WTC11 (cell line): ENCODE results near the gene MESD. TPM values are rescaled to one million over a fixed set of nuclear protein-coding genes. Genes with fewer than 3 reads are reported as not detected.

Source experiments
- ATAC-seq: fragments of 200-7000 bp; cut with Tn5 transposase; 2 replicates; pipeline ENCODE4 v1.10.0; 2021; ENCODE audit warnings: mild to moderate bottlenecking, moderate library complexity
- CTCF ChIA-PET: fragments of 300-600 bp; sonication (Branson Sonifier 250); formaldehyde crosslinking; loops from one replicate; lab custom pipeline; 2021; ENCODE audit warnings: antibody characterized with exemption; lab: Charles Lee
- POLR2A ChIA-PET: fragments of 350-600 bp; sonication (Branson Sonifier 250); formaldehyde crosslinking; loops from one replicate; lab custom pipeline; 2021; ENCODE audit warnings: antibody characterized with exemption; lab: Charles Lee
- DNase-seq: peaks from one replicate; pipeline ENCODE4 v3.0.0; 2021; ENCODE audit warnings: low spot score
- H3K27ac Mint-ChIP-seq: 2 replicates; pipeline ENCODE4 v1.8.0; 2021; ENCODE audit warnings: mixed read lengths
- H3K27me3 Mint-ChIP-seq: 2 replicates; pipeline ENCODE4 v1.8.0; 2021; ENCODE audit warnings: low read depth, mild to moderate bottlenecking, moderate library complexity, mixed read lengths
- H3K36me3 Mint-ChIP-seq: 2 replicates; pipeline ENCODE4 v1.8.0; 2021; ENCODE audit warnings: mixed read lengths
- H3K4me1 Mint-ChIP-seq: 2 replicates; pipeline ENCODE4 v1.8.0; 2022; ENCODE audit warnings: mixed read lengths
- H3K4me3 Mint-ChIP-seq: 2 replicates; pipeline ENCODE4 v1.8.0; 2021; ENCODE audit warnings: mild to moderate bottlenecking, moderate library complexity, mixed read lengths
- H3K9me3 Mint-ChIP-seq: 2 replicates; pipeline ENCODE4 v1.8.0; 2021; ENCODE audit warnings: mixed read lengths
- ATF6 ChIP-seq: sonication (generic); formaldehyde crosslinking; IDR thresholded peaks from 2 replicates; pipeline ENCODE4 v1.8.1; 2023; ENCODE audit warnings: mild to moderate bottlenecking, missing genetic modification reagents
- CBFB ChIP-seq: sonication (generic); formaldehyde crosslinking; IDR thresholded peaks from 2 replicates; pipeline ENCODE4 v1.8.1; 2022; ENCODE audit warnings: mild to moderate bottlenecking, low read depth, missing genetic modification reagents
- CREM ChIP-seq: sonication (generic); formaldehyde crosslinking; IDR thresholded peaks from 2 replicates; pipeline ENCODE4 v1.8.1; 2022; ENCODE audit warnings: mild to moderate bottlenecking, missing genetic modification reagents, moderate library complexity
- E2F5 ChIP-seq: sonication (generic); formaldehyde crosslinking; IDR thresholded peaks from 2 replicates; pipeline ENCODE4 v1.8.1; 2022; ENCODE audit warnings: mild to moderate bottlenecking, moderate library complexity, missing genetic modification reagents
- ELF4 ChIP-seq: sonication (generic); formaldehyde crosslinking; IDR thresholded peaks from 2 replicates; pipeline ENCODE4 v1.8.1; 2022; ENCODE audit warnings: low read depth, mild to moderate bottlenecking, moderate library complexity, missing genetic modification reagents
- ESRRA ChIP-seq: sonication (generic); formaldehyde crosslinking; IDR thresholded peaks from 2 replicates; pipeline ENCODE4 v1.8.1; 2022; ENCODE audit warnings: mild to moderate bottlenecking, missing genetic modification reagents, borderline replicate concordance
- ETV6 ChIP-seq: sonication (generic); formaldehyde crosslinking; IDR thresholded peaks from 2 replicates; pipeline ENCODE4 v1.8.1; 2022; ENCODE audit warnings: mild to moderate bottlenecking, missing genetic modification reagents
- FOXP1 ChIP-seq: sonication (generic); formaldehyde crosslinking; IDR thresholded peaks from 2 replicates; pipeline ENCODE4 v1.8.0; 2022; ENCODE audit warnings: missing genetic modification reagents, mild to moderate bottlenecking, moderate library complexity, borderline replicate concordance
- GTF2I ChIP-seq: fragments of 250-450 bp; sonication (Bioruptor Pico); conservative IDR thresholded peaks from 2 replicates; pipeline ENCODE4 v1.4.0; 2021; ENCODE audit warnings: mild to moderate bottlenecking
- IRF2 ChIP-seq: sonication (generic); formaldehyde crosslinking; IDR thresholded peaks from 2 replicates; pipeline ENCODE4 v1.8.0; 2022; ENCODE audit warnings: low read depth, missing genetic modification reagents, borderline replicate concordance
- JAZF1 ChIP-seq: fragments of 250-450 bp; sonication (Bioruptor Pico); IDR thresholded peaks from 2 replicates; pipeline ENCODE4 v1.9.0; 2021; ENCODE audit warnings: moderate library complexity, mild to moderate bottlenecking, inconsistent platforms
- MAX ChIP-seq: sonication (generic); formaldehyde crosslinking; IDR thresholded peaks from 2 replicates; pipeline ENCODE4 v1.8.0; 2022; ENCODE audit warnings: mild to moderate bottlenecking, missing genetic modification reagents
- NR2C2 ChIP-seq: sonication (generic); formaldehyde crosslinking; IDR thresholded peaks from 2 replicates; pipeline ENCODE4 v1.8.0; 2022; ENCODE audit warnings: mild to moderate bottlenecking, missing genetic modification reagents
- PRDM15 ChIP-seq: sonication (generic); formaldehyde crosslinking; IDR thresholded peaks from 2 replicates; pipeline ENCODE4 v1.8.0; 2022; ENCODE audit warnings: missing genetic modification reagents
- SP1 ChIP-seq: sonication (generic); formaldehyde crosslinking; conservative IDR thresholded peaks from 2 replicates; pipeline ENCODE4 v1.8.1; 2022; ENCODE audit warnings: missing genetic modification reagents
- ZBTB21 ChIP-seq: sonication (generic); formaldehyde crosslinking; IDR thresholded peaks from 2 replicates; pipeline ENCODE4 v1.8.1; 2023; ENCODE audit warnings: mild to moderate bottlenecking, missing genetic modification reagents, borderline replicate concordance
- ZNF219 ChIP-seq: sonication (generic); formaldehyde crosslinking; IDR thresholded peaks from 2 replicates; pipeline ENCODE4 v1.8.0; 2023; ENCODE audit warnings: missing genetic modification reagents, mild to moderate bottlenecking, borderline replicate concordance
- ZNF232 ChIP-seq: sonication (generic); formaldehyde crosslinking; IDR thresholded peaks from 2 replicates; pipeline ENCODE4 v1.8.0; 2022; ENCODE audit warnings: mild to moderate bottlenecking, missing genetic modification reagents
- ZNF281 ChIP-seq: sonication (generic); formaldehyde crosslinking; IDR thresholded peaks from 2 replicates; pipeline ENCODE4 v1.8.0; 2023; ENCODE audit warnings: mild to moderate bottlenecking, missing genetic modification reagents
- ZNF396 ChIP-seq: fragments of 250-450 bp; sonication (Bioruptor Pico); IDR thresholded peaks from 2 replicates; pipeline ENCODE4 v1.8.0; 2021; ENCODE audit warnings: mild to moderate bottlenecking, moderate library complexity, borderline replicate concordance
- total RNA-seq: library from RNA; stranded (reverse); gene quantifications from 3 replicates; pipeline ENCODE4 v1.2.3, GENCODE V29; 2021

MESD gene
- total RNA-seq, 1 experiment from 2014 or later: 28.3 TPM

- ChIA-PET CTCF (interaction anchor here (0.9 to 1.2 kb wide), 2 partner anchors 22 to 314 kb away, joined by 3 to 4 read pairs; no protein-coding TSS in a partner anchor), POLR2A (no interaction called here)
- ATAC-seq: no peak
- no peaks in the 10 kb centered on the region for H3K9me3 Mint-ChIP-seq
- TF ChIP-seq GTF2I: no peak
- TF ChIP-seq SP1: no peak
- TF ChIP-seq PRDM15 (CRISPR knock-in tag): no peak
- no peak for TF ChIP-seq ZNF281 (CRISPR knock-in tag)
- TF ChIP-seq ATF6 (CRISPR knock-in tag): no peak
- no peak overlapping the region for H3K27ac Mint-ChIP-seq
- H3K4me1 Mint-ChIP-seq: peaks cover 33% of the 10 kb centered on the region
- no peaks in the 10 kb centered on the region for H3K27me3 Mint-ChIP-seq
- DNase-seq: no peak
- H3K4me3 Mint-ChIP-seq: no peak overlapping the region
- peaks cover 29% of the 10 kb centered on the region for H3K36me3 Mint-ChIP-seq
These were observed 37.7 kb downstream of the MESD start for GRCh38 chr15:80951941-80952340.

GRCh38 chr15:80950291-80951078 lies 39.1 kb downstream of the MESD start:
- no peak overlapping the region for H3K27ac Mint-ChIP-seq
- H3K27me3 Mint-ChIP-seq: no peaks in the 10 kb centered on the region
- no peak overlapping the region for H3K4me3 Mint-ChIP-seq
- CTCF ChIA-PET: interaction anchor here (1.7 to 2.6 kb wide), 2 partner anchors 17 to 19 kb away, joined by 9 to 10 read pairs; no protein-coding TSS in a partner anchor
- peaks cover 27% of the 10 kb centered on the region for H3K4me1 Mint-ChIP-seq
- POLR2A ChIA-PET: no interaction called here
- no peak for DNase-seq
- no peaks in the 10 kb centered on the region for H3K9me3 Mint-ChIP-seq
- H3K36me3 Mint-ChIP-seq: peaks cover 35% of the 10 kb centered on the region
- no peak for ATAC-seq
- TF ChIP-seq NR2C2: no peak
- no peak for TF ChIP-seq ELF4 (CRISPR knock-in tag)
- TF ChIP-seq ZNF396: no peak
- TF ChIP-seq ZBTB21: no peak
- TF ChIP-seq ZNF281 (CRISPR knock-in tag): no peak
- no peak for TF ChIP-seq ESRRA (CRISPR knock-in tag)
- no peak for TF ChIP-seq ETV6 (CRISPR knock-in tag)
- TF ChIP-seq MAX (CRISPR knock-in tag): no peak
- no peak for TF ChIP-seq CBFB (CRISPR knock-in tag)
- no peak for TF ChIP-seq ZNF219 (CRISPR knock-in tag)
- no peak for TF ChIP-seq ZNF232 (CRISPR knock-in tag)
- no peak for TF ChIP-seq JAZF1 (CRISPR knock-in tag)
- no peak for TF ChIP-seq E2F5
- TF ChIP-seq IRF2: no peak
- no peak for TF ChIP-seq FOXP1 (CRISPR knock-in tag)
- no peak for TF ChIP-seq CREM (CRISPR knock-in tag)
